Activated CD8-positive, alpha-beta T cell treated with anti-CD3 and anti-CD28 coated beads, Interleukin-2, amount 10 ng/mL, durations not matched to agents 7 days and 5 days (primary cell): ENCODE measurements around the gene COQ10B. TPM values are rescaled to one million over a fixed set of nuclear protein-coding genes. Genes with fewer than 3 reads are reported as not detected.

Source experiments
- ATAC-seq: fragments of 150-1000 bp; cut with Tn5 transposase; one replicate; pipeline ENCODE4 v1.10.0; 2021; ENCODE audit warnings: moderate library complexity
- CTCF ChIA-PET: fragments of 350-600 bp; sonication (Branson Sonifier 250); formaldehyde crosslinking; loops from one replicate; lab custom pipeline; 2021; ENCODE audit warnings: antibody characterized with exemption; lab: Charles Lee
- POLR2A ChIA-PET: fragments of 350-600 bp; sonication (Branson Sonifier 250); formaldehyde crosslinking; loops from one replicate; lab custom pipeline; 2021; ENCODE audit warnings: antibody characterized with exemption; lab: Charles Lee
- DNase-seq: peaks from one replicate; pipeline ENCODE4 v3.0.0-alpha.2; 2020
- H3K27ac Mint-ChIP-seq: one replicate; pipeline ENCODE4 v1.8.0; 2021; ENCODE audit warnings: mild to moderate bottlenecking, mixed read lengths
- H3K27me3 Mint-ChIP-seq: one replicate; pipeline ENCODE4 v1.8.0; 2021; ENCODE audit warnings: low read depth, mixed read lengths
- H3K36me3 Mint-ChIP-seq: one replicate; pipeline ENCODE4 v1.8.0; 2021; ENCODE audit warnings: low read depth, mixed read lengths
- H3K4me1 Mint-ChIP-seq: one replicate; pipeline ENCODE4 v1.8.0; 2021; ENCODE audit warnings: low read depth, mixed read lengths
- H3K4me3 Mint-ChIP-seq: one replicate; pipeline ENCODE4 v1.8.0; 2021; ENCODE audit warnings: mild to moderate bottlenecking, mixed read lengths
- H3K9me3 Mint-ChIP-seq: one replicate; pipeline ENCODE4 v1.8.0; 2022; ENCODE audit warnings: mixed read lengths; ENCODE audit not compliant: insufficient read depth
- total RNA-seq, 2 experiments: library from RNA; stranded (reverse); gene quantifications; one replicate each; pipeline ENCODE4 v1.2.3, GENCODE V29; 2021

The COQ10B gene
- total RNA-seq, 2 experiments from 2014 or later = 22.5 to 22.6 TPM

- DNase-seq = no peak
- peaks cover 30% of the 10 kb centered on the region for H3K4me1 Mint-ChIP-seq
- H3K27ac Mint-ChIP-seq = peak overlapping the region; percentile 54
- POLR2A ChIA-PET = interaction anchor here (0.6 to 9.8 kb wide), 2 partner anchors 13 to 67 kb away, joined by 4 to 134 read pairs; partner anchors contain the start of genes MOB4 and SF3B1
- ATAC-seq = no peak
- CTCF ChIA-PET = interaction anchor here (1.2 to 3.1 kb wide), 3 partner anchors 11 to 98 kb away, joined by 3 to 15 read pairs (median 4); partner anchors contain the start of gene MOB4
- H3K4me3 Mint-ChIP-seq = peak overlapping the region; percentile 98
- no peaks in the 10 kb centered on the region for H3K27me3 Mint-ChIP-seq
- H3K36me3 Mint-ChIP-seq = peaks cover 65% of the 10 kb centered on the region
- H3K9me3 Mint-ChIP-seq = no peaks in the 10 kb centered on the region
Observed at GRCh38 chr2:197502201-197502600, 48.8 kb downstream of the COQ10B start.

- POLR2A ChIA-PET = interaction anchor here (0.6 to 9.8 kb wide), 2 partner anchors 12 to 68 kb away, joined by 4 to 134 read pairs; partner anchors contain the start of genes MOB4 and SF3B1
- Mint-ChIP-seq H3K4me1 (peaks cover 25% of the 10 kb centered on the region), H3K9me3 (no peaks in the 10 kb centered on the region), H3K27ac (no peak overlapping the region), H3K4me3 (peak overlapping the region; percentile 98), H3K27me3 (no peaks in the 10 kb centered on the region), H3K36me3 (peaks cover 60% of the 10 kb centered on the region)
- CTCF ChIA-PET = interaction anchor here (1.2 to 3.1 kb wide), 3 partner anchors 10 to 97 kb away, joined by 3 to 15 read pairs (median 4); partner anchors contain the start of gene MOB4
- DNase-seq (no peak), ATAC-seq (no peak)
Observed at GRCh38 chr2:197502685-197503084, 49.3 kb downstream of the COQ10B start.

- no peak for ATAC-seq
- Mint-ChIP-seq H3K9me3 (no peaks in the 10 kb centered on the region), H3K4me3 (no peak overlapping the region), H3K4me1 (peaks cover 19% of the 10 kb centered on the region), H3K27ac (no peak overlapping the region), H3K27me3 (no peaks in the 10 kb centered on the region), H3K36me3 (peaks cover 53% of the 10 kb centered on the region)
- ChIA-PET POLR2A (interaction anchor here (1.1 to 9.8 kb wide), 2 partner anchors 11 to 333 kb away, joined by 3 to 134 read pairs; partner anchors contain the start of gene MOB4), CTCF (interaction anchor here (0.7 kb wide), 1 partner anchor 10 kb away, joined by 3 read pairs; no protein-coding TSS in a partner anchor)
- no peak for DNase-seq
Observed at GRCh38 chr2:197504000-197504399, 50.6 kb downstream of the COQ10B start.

GRCh38 chr2:197504512-197504911 lies 51.2 kb downstream of the COQ10B start:
- CTCF ChIA-PET = interaction anchor here (0.7 kb wide), 1 partner anchor 9 kb away, joined by 3 read pairs; no protein-coding TSS in a partner anchor
- POLR2A ChIA-PET = interaction anchor here (0.8 to 9.8 kb wide), 4 partner anchors 10 to 333 kb away, joined by 3 to 134 read pairs (median 4); partner anchors contain the start of gene MOB4
- Mint-ChIP-seq H3K9me3 (no peaks in the 10 kb centered on the region), H3K4me3 (no peak overlapping the region), H3K4me1 (peaks cover 19% of the 10 kb centered on the region), H3K27me3 (no peaks in the 10 kb centered on the region), H3K27ac (no peak overlapping the region), H3K36me3 (peaks cover 53% of the 10 kb centered on the region)
- DNase-seq = no peak
- no peak for ATAC-seq

GRCh38 chr2:197506658-197507057 lies 53.3 kb downstream of the COQ10B start:
- Mint-ChIP-seq H3K4me3 (no peak overlapping the region), H3K4me1 (peaks cover 16% of the 10 kb centered on the region), H3K9me3 (no peaks in the 10 kb centered on the region), H3K27me3 (no peaks in the 10 kb centered on the region), H3K27ac (no peak overlapping the region), H3K36me3 (peaks cover 43% of the 10 kb centered on the region)
- ChIA-PET CTCF (no interaction called here), POLR2A (interaction anchor here (0.9 to 9.8 kb wide), 2 partner anchors 8 to 54 kb away, joined by 4 to 134 read pairs; partner anchors contain the start of genes COQ10B and MOB4)
- ATAC-seq (no peak), DNase-seq (no peak)

- ChIA-PET CTCF (interaction anchor here (0.8 kb wide), 1 partner anchor 10 kb away, joined by 3 read pairs; no protein-coding TSS in a partner anchor), POLR2A (interaction anchor here (5.8 kb wide), 1 partner anchor 11 kb away, joined by 134 read pairs; the partner anchor contains the start of genes HSPD1 and HSPE1)
- Mint-ChIP-seq H3K9me3 (no peaks in the 10 kb centered on the region), H3K27me3 (no peaks in the 10 kb centered on the region), H3K4me1 (peaks cover 25% of the 10 kb centered on the region), H3K4me3 (no peak overlapping the region), H3K27ac (no peak overlapping the region), H3K36me3 (peaks cover 3% of the 10 kb centered on the region)
- no peak for DNase-seq
- no peak for ATAC-seq
Observed at GRCh38 chr2:197513915-197514314, 60.6 kb downstream of the COQ10B start.

- Mint-ChIP-seq H3K36me3 (peaks cover 9% of the 10 kb centered on the region), H3K4me3 (peak overlapping the region; percentile 91), H3K9me3 (peaks cover 3% of the 10 kb centered on the region), H3K27me3 (no peaks in the 10 kb centered on the region), H3K27ac (peak overlapping the region; percentile 91), H3K4me1 (peaks cover 31% of the 10 kb centered on the region)
- no peak for DNase-seq
- POLR2A ChIA-PET = interaction anchor here (1.5 to 5.8 kb wide), 3 partner anchors 12 to 190 kb away, joined by 5 to 134 read pairs (median 12); partner anchors contain the start of genes COQ10B, HSPD1, HSPE1 and MARS2
- ATAC-seq = no peak
- CTCF ChIA-PET = interaction anchor here (2.4 kb wide), 1 partner anchor 14 kb away, joined by 15 read pairs; the partner anchor contains the start of genes HSPD1 and HSPE1
Observed at GRCh38 chr2:197514754-197515153, 61.4 kb downstream of the COQ10B start.

- Mint-ChIP-seq H3K36me3 (peaks cover 13% of the 10 kb centered on the region), H3K27me3 (no peaks in the 10 kb centered on the region), H3K4me1 (peaks cover 33% of the 10 kb centered on the region), H3K27ac (peak overlapping the region; percentile 91), H3K9me3 (peaks cover 3% of the 10 kb centered on the region), H3K4me3 (peak overlapping the region; percentile 91)
- ChIA-PET CTCF (interaction anchor here (2.4 kb wide), 1 partner anchor 14 kb away, joined by 15 read pairs; the partner anchor contains the start of genes HSPD1 and HSPE1), POLR2A (interaction anchor here (0.7 to 5.8 kb wide), 9 partner anchors 10 to 190 kb away, joined by 3 to 134 read pairs (median 5); partner anchors contain the start of genes COQ10B, HSPD1, HSPE1 and MARS2)
- ATAC-seq (peak; percentile 6), DNase-seq (no peak)
Observed at GRCh38 chr2:197515315-197515738, 62.0 kb downstream of the COQ10B start.

GRCh38 chr2:197515739-197516392 lies 62.5 kb downstream of the COQ10B start, which contains the start of gene MOB4:
Gene MOB4, plus strand, starts transcription at chr2:197516066. Its CDS starts 21 bp downstream, at chr2:197516087.
- Mint-ChIP-seq H3K4me3 (peak within 1 kb of the TSS; percentile 91), H3K27ac (peak within 1 kb of the TSS; percentile 91), H3K36me3 (peaks cover 17% of the 10 kb centered on the region), H3K4me1 (peaks cover 34% of the 10 kb centered on the region), H3K9me3 (peaks cover 3% of the 10 kb centered on the region), H3K27me3 (no peaks in the 10 kb centered on the region)
- peak; percentile 95 for DNase-seq
- ChIA-PET CTCF (interaction anchor here (2.4 kb wide), 1 partner anchor 15 kb away, joined by 15 read pairs; the partner anchor contains the start of genes HSPD1 and HSPE1), POLR2A (interaction anchor here (0.7 to 5.8 kb wide), 16 partner anchors 9 to 765 kb away, joined by 3 to 134 read pairs (median 4); partner anchors contain the start of genes COQ10B, HSPD1, HSPE1 and MARS2)
- ATAC-seq = peak; percentile 92

- DNase-seq = peak; percentile 38
- CTCF ChIA-PET = interaction anchor here (1.4 to 2.4 kb wide), 2 partner anchors 15 to 263 kb away, joined by 3 to 15 read pairs; partner anchors contain the start of genes HSPD1 and HSPE1
- no peaks in the 10 kb centered on the region for H3K27me3 Mint-ChIP-seq
Observed at GRCh38 chr2:197516393-197516761, 63.0 kb downstream of the COQ10B start.

GRCh38 chr2:197517150-197517549 lies 63.8 kb downstream of the COQ10B start:
- ChIA-PET POLR2A (interaction anchor here (0.6 to 5.8 kb wide), 6 partner anchors 15 to 626 kb away, joined by 3 to 134 read pairs (median 5); partner anchors contain the start of genes COQ10B, HSPD1, HSPE1 and SF3B1), CTCF (interaction anchor here (1.4 to 2.4 kb wide), 2 partner anchors 16 to 262 kb away, joined by 3 to 15 read pairs; partner anchors contain the start of genes HSPD1 and HSPE1)
- no peaks in the 10 kb centered on the region for H3K27me3 Mint-ChIP-seq
- ATAC-seq (no peak), DNase-seq (no peak)
- H3K9me3 Mint-ChIP-seq = peaks cover 3% of the 10 kb centered on the region
- H3K4me3 Mint-ChIP-seq = peak overlapping the region; percentile 91
- H3K27ac Mint-ChIP-seq = no peak overlapping the region
- H3K4me1 Mint-ChIP-seq = peaks cover 34% of the 10 kb centered on the region
- H3K36me3 Mint-ChIP-seq = peaks cover 25% of the 10 kb centered on the region

More at GRCh38 chr2:197516393-197516761, 63.0 kb downstream of the COQ10B start:
- Mint-ChIP-seq H3K9me3 (peaks cover 3% of the 10 kb centered on the region), H3K36me3 (peaks cover 21% of the 10 kb centered on the region), H3K4me3 (peak overlapping the region; percentile 91), H3K27ac (peak overlapping the region; percentile 91), H3K4me1 (peaks cover 34% of the 10 kb centered on the region)
- ATAC-seq = peak; percentile 10
- POLR2A ChIA-PET = interaction anchor here (0.6 to 5.8 kb wide), 15 partner anchors 8 to 765 kb away, joined by 3 to 134 read pairs (median 4); partner anchors contain the start of genes COQ10B, HSPD1, HSPE1 and MARS2
